TTC549 (cell line): ENCODE data around the gene QRFP.

Experiments used
- FAIRE-seq: peaks from 2 replicates; lab custom pipeline; 2012; peaks lifted over from hg19 to GRCh38; lab: Jason Lieb, UNC

The QRFP gene

GRCh38 chr9:130847306-130848217 is 49.0 kb downstream of the QRFP start:
- no peak for FAIRE-seq

- FAIRE-seq = no peak
Measured at GRCh38 chr9:130846487-130847305, 49.9 kb downstream of the QRFP start.

- no peak for FAIRE-seq
Measured at GRCh38 chr9:130845901-130846481, 50.6 kb downstream of the QRFP start.

GRCh38 chr9:130845254-130845653 is 51.4 kb downstream of the QRFP start:
- no peak for FAIRE-seq

- no peak for FAIRE-seq
Measured at GRCh38 chr9:130844044-130844451, 52.6 kb downstream of the QRFP start.

- no peak for FAIRE-seq
Measured at GRCh38 chr9:130843049-130843908, 53.3 kb downstream of the QRFP start.
